HEK293 (cell line): ENCODE measurements around the gene CLDN6.
A peak's percentile ranks its signal among the peaks of the same experiment; 100 is the strongest.

Experiments
- GLI4 ChIP-seq: fragments of 450-650 bp; formaldehyde crosslinking; IDR thresholded peaks from 2 replicates; pipeline ENCODE4 v1.5.1; 2016; ENCODE audit warnings: missing biosample characterization, missing genetic modification characterization
- GLIS1 ChIP-seq: fragments of 450-650 bp; formaldehyde crosslinking; IDR thresholded peaks from 2 replicates; pipeline ENCODE4 v1.5.1; 2016; ENCODE audit warnings: missing biosample characterization, missing genetic modification characterization
- KLF17 ChIP-seq: fragments of 450-650 bp; formaldehyde crosslinking; IDR thresholded peaks from 2 replicates; pipeline ENCODE4 v1.5.1; 2016; ENCODE audit warnings: missing biosample characterization, missing genetic modification characterization
- PBX3 ChIP-seq: sonication (generic); formaldehyde crosslinking; IDR thresholded peaks from 2 replicates; pipeline ENCODE4 v1.8.1; 2022; ENCODE audit warnings: mild to moderate bottlenecking, moderate library complexity, missing genetic modification reagents
- SP7 ChIP-seq: fragments of 450-650 bp; formaldehyde crosslinking; IDR thresholded peaks from 2 replicates; pipeline ENCODE4 v1.5.1; 2016; ENCODE audit warnings: missing biosample characterization, missing genetic modification characterization
- TSHZ1 ChIP-seq: fragments of 450-650 bp; formaldehyde crosslinking; IDR thresholded peaks from 2 replicates; pipeline ENCODE4 v1.5.1; 2016; ENCODE audit warnings: missing biosample characterization, missing genetic modification characterization, borderline replicate concordance
- ZBTB21 ChIP-seq: fragments of 450-650 bp; formaldehyde crosslinking; IDR thresholded peaks from 2 replicates; pipeline ENCODE4 v1.5.1; 2017; ENCODE audit warnings: missing biosample characterization, missing genetic modification characterization
- ZBTB48 ChIP-seq: fragments of 450-650 bp; formaldehyde crosslinking; IDR thresholded peaks from 2 replicates; pipeline ENCODE4 v1.5.1; 2016; ENCODE audit warnings: missing biosample characterization, missing genetic modification characterization
- ZBTB6 ChIP-seq: fragments of 450-650 bp; formaldehyde crosslinking; IDR thresholded peaks from 2 replicates; pipeline ENCODE4 v1.5.1; 2017; ENCODE audit warnings: missing biosample characterization, missing genetic modification characterization
- ZBTB7A ChIP-seq: fragments of 450-650 bp; formaldehyde crosslinking; IDR thresholded peaks from 2 replicates; pipeline ENCODE4 v1.5.1; 2016; ENCODE audit warnings: low read depth, missing biosample characterization, missing genetic modification characterization
- ZNF138 ChIP-seq: fragments of 450-650 bp; formaldehyde crosslinking; IDR thresholded peaks from 2 replicates; pipeline ENCODE4 v1.5.1; 2016; ENCODE audit warnings: missing biosample characterization, missing genetic modification characterization, borderline replicate concordance
- ZNF16 ChIP-seq: fragments of 450-650 bp; formaldehyde crosslinking; IDR thresholded peaks from 2 replicates; pipeline ENCODE4 v1.5.1; 2016; ENCODE audit warnings: low read depth, missing biosample characterization, missing genetic modification characterization
- ZNF24 ChIP-seq: fragments of 450-650 bp; formaldehyde crosslinking; IDR thresholded peaks from 2 replicates; pipeline ENCODE4 v1.5.1; 2016; ENCODE audit warnings: missing biosample characterization, missing genetic modification characterization
- ZNF280C ChIP-seq: fragments of 450-650 bp; formaldehyde crosslinking; IDR thresholded peaks from 2 replicates; pipeline ENCODE4 v1.5.1; 2016; ENCODE audit warnings: missing biosample characterization, missing genetic modification characterization
- ZNF335 ChIP-seq: fragments of 450-650 bp; formaldehyde crosslinking; conservative IDR thresholded peaks from 2 replicates; pipeline ENCODE4 v1.5.1; 2016; ENCODE audit warnings: missing biosample characterization, missing genetic modification characterization
- ZNF391 ChIP-seq: fragments of 450-650 bp; formaldehyde crosslinking; IDR thresholded peaks from 2 replicates; pipeline ENCODE4 v1.5.1; 2016; ENCODE audit warnings: low read depth, missing biosample characterization, missing genetic modification characterization, borderline replicate concordance
- ZNF433 ChIP-seq: fragments of 450-650 bp; formaldehyde crosslinking; IDR thresholded peaks from 2 replicates; pipeline ENCODE4 v1.5.1; 2016; ENCODE audit warnings: missing biosample characterization, missing genetic modification characterization, low read depth
- ZNF521 ChIP-seq: fragments of 450-650 bp; formaldehyde crosslinking; IDR thresholded peaks from 2 replicates; pipeline ENCODE4 v1.5.1; 2017; ENCODE audit warnings: missing biosample characterization, mild to moderate bottlenecking, missing genetic modification characterization
- ZNF529 ChIP-seq: fragments of 450-650 bp; formaldehyde crosslinking; IDR thresholded peaks from 2 replicates; pipeline ENCODE4 v1.5.1; 2017; ENCODE audit warnings: missing genetic modification characterization, missing biosample characterization; ENCODE audit not compliant: insufficient replicate concordance
- ZNF548 ChIP-seq: fragments of 450-650 bp; formaldehyde crosslinking; IDR thresholded peaks from 2 replicates; pipeline ENCODE4 v1.5.1; 2016; ENCODE audit warnings: missing biosample characterization, missing genetic modification characterization
- ZNF561 ChIP-seq: fragments of 450-650 bp; IDR thresholded peaks from 2 replicates; pipeline ENCODE4 v1.5.1; 2018; ENCODE audit warnings: missing biosample characterization, missing genetic modification characterization, borderline replicate concordance
- ZNF654 ChIP-seq: fragments of 450-650 bp; formaldehyde crosslinking; IDR thresholded peaks from 2 replicates; pipeline ENCODE4 v1.5.1; 2016; ENCODE audit warnings: low read depth, missing biosample characterization, missing genetic modification characterization
- ZNF658 ChIP-seq: fragments of 450-650 bp; formaldehyde crosslinking; IDR thresholded peaks from 2 replicates; pipeline ENCODE4; 2016; ENCODE audit warnings: missing biosample characterization, missing genetic modification characterization
- ZNF660 ChIP-seq: fragments of 450-650 bp; IDR thresholded peaks from 2 replicates; pipeline ENCODE4 v1.5.1; 2018; ENCODE audit warnings: missing biosample characterization, mild to moderate bottlenecking, missing genetic modification characterization
- ZNF670 ChIP-seq: fragments of 450-650 bp; formaldehyde crosslinking; IDR thresholded peaks from 2 replicates; pipeline ENCODE4 v1.5.1; 2016; ENCODE audit warnings: missing biosample characterization, missing genetic modification characterization, low read depth
- ZNF701 ChIP-seq: fragments of 450-650 bp; formaldehyde crosslinking; IDR thresholded peaks from 2 replicates; pipeline ENCODE4 v1.5.1; 2016; ENCODE audit warnings: missing biosample characterization, missing genetic modification characterization
- ZNF707 ChIP-seq: fragments of 450-650 bp; formaldehyde crosslinking; IDR thresholded peaks from 2 replicates; pipeline ENCODE4 v1.5.1; 2016; ENCODE audit warnings: missing biosample characterization, missing genetic modification characterization
- ZNF830 ChIP-seq: fragments of 450-650 bp; IDR thresholded peaks from 2 replicates; pipeline ENCODE4 v1.5.0; 2018; ENCODE audit warnings: missing biosample characterization, missing genetic modification characterization, low read depth, mild to moderate bottlenecking, moderate library complexity
- TF ChIP-seq, protein P1 (sequence below): fragments of 450-650 bp; formaldehyde crosslinking; IDR thresholded peaks from 2 replicates; pipeline ENCODE4 v1.5.1; 2016; ENCODE audit warnings: missing biosample characterization, missing genetic modification characterization

The CLDN6 gene

GRCh38 chr16:2980227-2981176, 37.5 kb downstream of the CLDN6 start, which contains the start of gene PKMYT1 (continued):
- no peak for TF ChIP-seq ZNF280C
- no peak for TF ChIP-seq ZBTB21
- TF ChIP-seq ZBTB7A = no peak
- TF ChIP-seq ZNF830 (tag by site-specific recombination) = no peak
- TF ChIP-seq KLF17 (tag by site-specific recombination) = 0 out of 2 replicates have a peak, but pooled peaks have one; percentile 14
- TF ChIP-seq ZNF561 (tag by site-specific recombination) = peak; percentile 47; the same call in 1 of the 2 replicates
- TF ChIP-seq ZNF658 (tag by site-specific recombination) = no peak
- TF ChIP-seq ZNF433 (tag by site-specific recombination) = no peak
- no peak for TF ChIP-seq ZNF24 (tag by site-specific recombination)
- 0 out of 2 replicates have a peak, but pooled peaks have one; percentile 45 for TF ChIP-seq ZNF660
- TF ChIP-seq ZNF521 = no peak
- TF ChIP-seq GLIS1 (tag by site-specific recombination) = 0 out of 2 replicates have a peak, but pooled peaks have one; percentile 7
- peak; percentile 94 for TF ChIP-seq ZNF335 (tag by site-specific recombination)
- TF ChIP-seq TSHZ1 (tag by site-specific recombination) = no peak
- no peak for TF ChIP-seq ZNF138 (tag by site-specific recombination)
- TF ChIP-seq ZNF707 (tag by site-specific recombination) = no peak
- peak; percentile 60 for TF ChIP-seq ZBTB48
- TF ChIP-seq ZNF670 = no peak
- TF ChIP-seq SP7 (tag by site-specific recombination) = peak; percentile 42; the same call in 1 of the 2 replicates
- TF ChIP-seq ZNF654 (tag by site-specific recombination) = no peak
- no peak for TF ChIP-seq ZNF701 (tag by site-specific recombination)
- TF ChIP-seq ZNF391 (tag by site-specific recombination) = no peak
- TF ChIP-seq PBX3 (CRISPR knock-in tag) = peak; percentile 50; the same call in 1 of the 2 replicates
- no peak for TF ChIP-seq ZNF529 (tag by site-specific recombination)
- no peak for TF ChIP-seq ZNF16 (tag by site-specific recombination)
- no peak for TF ChIP-seq ZBTB6 (tag by site-specific recombination)
- TF ChIP-seq, protein P1, sequence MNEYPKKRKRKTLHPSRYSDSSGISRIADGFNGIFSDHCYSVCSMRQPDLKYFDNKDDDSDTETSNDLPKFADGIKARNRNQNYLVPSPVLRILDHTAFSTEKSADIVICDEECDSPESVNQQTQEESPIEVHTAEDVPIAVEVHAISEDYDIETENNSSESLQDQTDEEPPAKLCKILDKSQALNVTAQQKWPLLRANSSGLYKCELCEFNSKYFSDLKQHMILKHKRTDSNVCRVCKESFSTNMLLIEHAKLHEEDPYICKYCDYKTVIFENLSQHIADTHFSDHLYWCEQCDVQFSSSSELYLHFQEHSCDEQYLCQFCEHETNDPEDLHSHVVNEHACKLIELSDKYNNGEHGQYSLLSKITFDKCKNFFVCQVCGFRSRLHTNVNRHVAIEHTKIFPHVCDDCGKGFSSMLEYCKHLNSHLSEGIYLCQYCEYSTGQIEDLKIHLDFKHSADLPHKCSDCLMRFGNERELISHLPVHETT (tag by site-specific recombination) = no peak
- TF ChIP-seq GLI4 (tag by site-specific recombination) = no peak
- TF ChIP-seq ZNF548 (tag by site-specific recombination) = no peak
